Endodermal cell (in vitro differentiated cells): ENCODE results near the gene PIK3R5. TPM values are rescaled to one million over a fixed set of nuclear protein-coding genes. Genes with fewer than 3 reads are reported as not detected.
A peak's percentile ranks its signal among the peaks of the same experiment; 100 is the strongest.

ENCODE experiments used
- DNase-seq: peaks from one replicate; pipeline ENCODE4 v3.0.0-alpha.2; 2017
- H3K27ac ChIP-seq: 2 replicates; pipeline ENCODE4 v1.5.1; 2013; ENCODE audit warnings: mild to moderate bottlenecking, low read depth, low read length, moderate library complexity
- H3K27me3 ChIP-seq: 2 replicates; pipeline ENCODE4 v1.6.1; 2013; ENCODE audit warnings: mild to moderate bottlenecking, low read length, moderate library complexity; ENCODE audit not compliant: insufficient read depth, control insufficient read depth, poor library complexity, severe bottlenecking
- H3K36me3 ChIP-seq: 2 replicates; pipeline ENCODE4 v1.7.0; 2013; ENCODE audit warnings: mild to moderate bottlenecking, low read length, moderate library complexity; ENCODE audit not compliant: control insufficient read depth, insufficient read depth
- H3K4me1 ChIP-seq: one replicate; pipeline ENCODE4 v1.7.0; 2013; ENCODE audit warnings: low read length; ENCODE audit not compliant: control insufficient read depth, insufficient read depth
- H3K4me3 ChIP-seq: 2 replicates; pipeline ENCODE4 v1.5.1; 2013; ENCODE audit warnings: mild to moderate bottlenecking, low read length, moderate library complexity
- H3K9ac ChIP-seq: 2 replicates; pipeline ENCODE4 v1.6.1; 2013; ENCODE audit warnings: mild to moderate bottlenecking, low read length, moderate library complexity; ENCODE audit not compliant: poor library complexity, severe bottlenecking; ENCODE audit errors: extremely low read depth
- H3K9me3 ChIP-seq: 2 replicates; pipeline ENCODE4 v1.6.1; 2013; ENCODE audit warnings: mild to moderate bottlenecking, low read length, moderate library complexity; ENCODE audit not compliant: control insufficient read depth
- H3K27ac Mint-ChIP-seq: 2 replicates; pipeline ENCODE4 v1.8.0; 2020; ENCODE audit warnings: mixed read lengths
- H3K27me3 Mint-ChIP-seq: 2 replicates; pipeline ENCODE4 v1.8.0; 2021; ENCODE audit warnings: mild to moderate bottlenecking, mixed read lengths; ENCODE audit not compliant: insufficient read depth
- H3K36me3 Mint-ChIP-seq: 2 replicates; pipeline ENCODE4 v1.8.0; 2020; ENCODE audit warnings: low read depth, mixed read lengths
- H3K4me1 Mint-ChIP-seq: 2 replicates; pipeline ENCODE4 v1.8.0; 2020; ENCODE audit warnings: mixed read lengths
- H3K4me3 Mint-ChIP-seq: 2 replicates; pipeline ENCODE4 v1.8.0; 2020; ENCODE audit warnings: mild to moderate bottlenecking, moderate library complexity, mixed read lengths
- H3K9me3 Mint-ChIP-seq: 2 replicates; pipeline ENCODE4 v1.8.0; 2020; ENCODE audit warnings: mild to moderate bottlenecking, mixed read lengths
- CTCF ChIP-seq: fragments of 200-600 bp; sonication (generic); conservative IDR thresholded peaks from 2 replicates; pipeline ENCODE4 v1.5.0; 2021; ENCODE audit warnings: antibody characterized with exemption, mild to moderate bottlenecking
- WGBS, 2 experiments: methylation state at CpG; one replicate each; pipeline versions ENCODE4 v1.1.5 to v1.1.7; 2013; ENCODE audit warnings: missing lambda C conversion rate in 2 of 2, mixed read lengths in 1 of 2; ENCODE audit not compliant: insufficient coverage in 1 of 2, insufficient read length in 1 of 2; 5-methylcytosine and 5-hydroxymethylcytosine counted together
- total RNA-seq, 2 donors: library from RNA; stranded (reverse); fragmentation: NEBNext Ultra II Directional in 1 of 2; extraction: Animal tissue kit (Norgen Biotek cat#: 25700) in 1 of 2; gene quantifications; 2 replicates in 1 of 2; 3 replicates in 1 of 2; pipeline ENCODE4 v1.2.1, GENCODE V29; 2021

Gene PIK3R5
- total RNA-seq, 2 donors from 2014 or later = 10.4 to 37.0 TPM

DNA sequence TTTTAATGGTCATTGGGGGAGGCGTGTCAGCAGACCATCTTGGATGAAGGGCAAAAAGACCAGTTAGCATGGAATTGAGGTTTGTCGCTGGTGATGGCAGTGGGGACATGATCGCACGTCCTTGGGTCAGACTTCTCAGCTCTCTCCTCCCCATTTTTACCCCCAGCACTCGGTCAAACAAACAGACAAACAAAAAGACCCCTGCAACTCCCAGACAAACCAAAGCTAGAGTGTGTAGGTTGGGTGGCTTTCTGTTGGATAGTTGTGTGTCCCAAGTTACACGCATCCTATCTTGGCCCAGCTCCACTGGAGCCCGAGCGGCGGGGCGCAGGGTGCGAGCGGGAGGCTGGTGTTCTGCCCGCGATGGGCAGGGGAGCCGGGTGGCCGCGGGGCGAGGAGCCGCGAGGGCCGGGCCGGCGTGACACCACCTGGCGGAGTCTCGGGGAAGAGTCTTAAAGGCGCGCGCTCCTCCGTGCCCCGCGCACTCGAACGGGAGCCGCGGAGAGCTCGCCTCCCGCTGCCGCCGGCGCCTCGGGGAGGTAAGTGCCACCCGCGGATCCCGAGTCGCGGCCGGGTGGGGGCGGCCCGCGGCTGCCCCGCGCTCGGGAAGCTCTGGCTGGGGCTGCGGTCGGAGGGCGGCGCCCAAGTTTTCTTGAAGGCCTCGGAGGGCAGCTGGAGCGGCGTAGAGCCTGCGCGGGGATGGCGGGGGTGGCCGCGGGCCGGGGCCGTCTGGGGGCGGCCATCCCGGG, 37.3 kb upstream of the PIK3R5 start:
- 0 to 2% methylated on average over 3 to 68 of the region's 69 CpGs for WGBS, 2 experiments
- Histone ChIP-seq H3K36me3 (no peaks in the 10 kb centered on the region), H3K27ac (no peak overlapping the region), H3K9ac (no peak overlapping the region), H3K27me3 (peaks cover 61% of the 10 kb centered on the region), H3K4me1 (no peaks in the 10 kb centered on the region), H3K9me3 (peaks cover 27% of the 10 kb centered on the region), H3K4me3 (peak overlapping the region; percentile 74)
- peak overlapping the region; percentile 8 for H3K27ac Mint-ChIP-seq
- no peaks in the 10 kb centered on the region for H3K36me3 Mint-ChIP-seq
- H3K9me3 Mint-ChIP-seq = no peaks in the 10 kb centered on the region
- DNase-seq = peak; percentile 88
- H3K4me1 Mint-ChIP-seq = peaks cover 5% of the 10 kb centered on the region
- TF ChIP-seq CTCF = peak; percentile 77
- H3K4me3 Mint-ChIP-seq = peak overlapping the region; percentile 62
- peaks cover 70% of the 10 kb centered on the region for H3K27me3 Mint-ChIP-seq

GRCh38 chr17:9002227-9002605, 36.7 kb upstream of the PIK3R5 start:
- no peak for TF ChIP-seq CTCF
- Histone ChIP-seq H3K9ac (no peak overlapping the region), H3K4me1 (no peaks in the 10 kb centered on the region), H3K27me3 (peaks cover 55% of the 10 kb centered on the region), H3K4me3 (no peak overlapping the region), H3K9me3 (peaks cover 27% of the 10 kb centered on the region), H3K27ac (no peak overlapping the region), H3K36me3 (no peaks in the 10 kb centered on the region)
- DNase-seq = peak; percentile 89
- H3K9me3 Mint-ChIP-seq = no peaks in the 10 kb centered on the region
- H3K4me1 Mint-ChIP-seq = peaks cover 5% of the 10 kb centered on the region
- H3K4me3 Mint-ChIP-seq = peak overlapping the region; percentile 62
- no peaks in the 10 kb centered on the region for H3K36me3 Mint-ChIP-seq
- H3K27ac Mint-ChIP-seq = peak overlapping the region; percentile 8
- peaks cover 66% of the 10 kb centered on the region for H3K27me3 Mint-ChIP-seq
- WGBS, 2 experiments = 21 to 22% methylated on average over 6 to 15 of the region's 15 CpGs

- 90 to 98% methylated on average over 1 to 2 of the region's 3 CpGs for WGBS, 2 experiments
- no peaks in the 10 kb centered on the region for H3K4me1 ChIP-seq
- H3K36me3 ChIP-seq = no peaks in the 10 kb centered on the region
- Mint-ChIP-seq H3K27ac (no peak overlapping the region), H3K27me3 (peaks cover 60% of the 10 kb centered on the region), H3K4me1 (peaks cover 5% of the 10 kb centered on the region), H3K36me3 (no peaks in the 10 kb centered on the region), H3K9me3 (no peaks in the 10 kb centered on the region), H3K4me3 (no peak overlapping the region)
- no peak for TF ChIP-seq CTCF
- no peak overlapping the region for H3K27ac ChIP-seq
- H3K9me3 ChIP-seq = peaks cover 27% of the 10 kb centered on the region
- DNase-seq = no peak
- H3K27me3 ChIP-seq = peaks cover 49% of the 10 kb centered on the region
- H3K9ac ChIP-seq = no peak overlapping the region
- no peak overlapping the region for H3K4me3 ChIP-seq
Observed at GRCh38 chr17:9001559-9001958, 36.1 kb upstream of the PIK3R5 start.
